ENCODE measurements around the gene CLEC17A.

Gene CLEC17A

GRCh38 chr19:14542711-14543328 lies 40.1 kb upstream of the CLEC17A start:
- Mint-ChIP-seq H3K4me3 (no peak overlapping the region), H3K36me3 (ENCODE audit: low read depth) (peaks cover 9% of the 10 kb centered on the region), H3K4me1 (peaks cover 19% of the 10 kb centered on the region), H3K27ac (no peak overlapping the region), H3K27me3 (ENCODE audit: low read depth) (no peaks in the 10 kb centered on the region), H3K9me3 (no peaks in the 10 kb centered on the region)
- TF ChIP-seq CTCF (IDR thresholded peaks at IDR 0.05; ENCODE audit: unreplicated experiment in 3 of 3) = no peak

- peaks cover 19% of the 10 kb centered on the region for H3K4me1 Mint-ChIP-seq
Measured at GRCh38 chr19:14544047-14544446, 38.8 kb upstream of the CLEC17A start.

GRCh38 chr19:14544977-14545715 lies 37.7 kb upstream of the CLEC17A start:
- Mint-ChIP-seq H3K36me3 (ENCODE audit: low read depth) (peaks cover 12% of the 10 kb centered on the region), H3K4me3 (no peak overlapping the region), H3K27ac (peak overlapping the region in 2 of 3 experiments; percentile 74 to 78), H3K9me3 (no peaks in the 10 kb centered on the region), H3K4me1 (peaks cover 24% of the 10 kb centered on the region), H3K27me3 (ENCODE audit: low read depth) (no peaks in the 10 kb centered on the region)
- TF ChIP-seq CTCF (IDR thresholded peaks at IDR 0.05; ENCODE audit: unreplicated experiment in 3 of 3) = no peak

More at GRCh38 chr19:14544047-14544446, 38.8 kb upstream of the CLEC17A start:
- Mint-ChIP-seq H3K4me3 (no peak overlapping the region), H3K27me3 (ENCODE audit: low read depth) (no peaks in the 10 kb centered on the region), H3K9me3 (no peaks in the 10 kb centered on the region), H3K27ac (no peak overlapping the region), H3K36me3 (ENCODE audit: low read depth) (peaks cover 12% of the 10 kb centered on the region)
- TF ChIP-seq CTCF (IDR thresholded peaks at IDR 0.05; ENCODE audit: unreplicated experiment in 3 of 3) = no peak

- no peak for TF ChIP-seq CTCF (IDR thresholded peaks at IDR 0.05; ENCODE audit: unreplicated experiment in 3 of 3)
- H3K27ac Mint-ChIP-seq = peak overlapping the region in 2 of 3 experiments; percentile 49 to 74
- H3K4me3 Mint-ChIP-seq = no peak overlapping the region
- H3K4me1 Mint-ChIP-seq = peaks cover 28% of the 10 kb centered on the region
- H3K36me3 Mint-ChIP-seq (ENCODE audit: low read depth) = peaks cover 12% of the 10 kb centered on the region
- H3K27me3 Mint-ChIP-seq (ENCODE audit: low read depth) = no peaks in the 10 kb centered on the region
- no peaks in the 10 kb centered on the region for H3K9me3 Mint-ChIP-seq
Measured at GRCh38 chr19:14545716-14546082, 37.2 kb upstream of the CLEC17A start.

- no peak overlapping the region for H3K4me3 Mint-ChIP-seq
- no peaks in the 10 kb centered on the region for H3K9me3 Mint-ChIP-seq
- H3K36me3 Mint-ChIP-seq (ENCODE audit: low read depth) = peaks cover 8% of the 10 kb centered on the region
- TF ChIP-seq CTCF (IDR thresholded peaks at IDR 0.05; ENCODE audit: unreplicated experiment in 3 of 3) = no peak
- no peaks in the 10 kb centered on the region for H3K27me3 Mint-ChIP-seq (ENCODE audit: low read depth)
- H3K4me1 Mint-ChIP-seq = peaks cover 33% of the 10 kb centered on the region
- peak overlapping the region; percentile 40 to 79 (median 49) for H3K27ac Mint-ChIP-seq
Measured at GRCh38 chr19:14550201-14550754, 32.6 kb upstream of the CLEC17A start.
